BLaER1 treated with 17β-estradiol and CSF1 and Interleukin-3, amounts not matched to agents 10 nM and 100 nM (cell line): ENCODE results near the gene CCSER2.

ENCODE experiments used
- H3K27ac ChIP-seq, 11 experiments: shearing (Covaris generic); formaldehyde crosslinking; 2 replicates each; pipeline ENCODE4 v1.8.1; 2022
- H3K27me3 ChIP-seq, 11 experiments: shearing (Covaris generic); formaldehyde crosslinking; 2 replicates each; pipeline ENCODE4 v1.8.1; 2022
- H3K36me3 ChIP-seq, 11 experiments: shearing (Covaris generic); formaldehyde crosslinking; 2 replicates each; pipeline ENCODE4 v1.8.1; 2022
- H3K4me1 ChIP-seq, 10 experiments: shearing (Covaris generic); formaldehyde crosslinking; 2 replicates each; pipeline ENCODE4 v1.8.1; 2022
- H3K4me2 ChIP-seq, 11 experiments: shearing (Covaris generic); formaldehyde crosslinking; 2 replicates each; pipeline ENCODE4 v1.8.1; 2022
- H3K4me3 ChIP-seq, 10 experiments: shearing (Covaris generic); formaldehyde crosslinking; 2 replicates each; pipeline ENCODE4 v1.8.1; 2022
- H3K9ac ChIP-seq, 11 experiments: shearing (Covaris generic); formaldehyde crosslinking; 2 replicates each; pipeline ENCODE4 v1.8.1; 2022
- H3K9me3 ChIP-seq, 11 experiments: shearing (Covaris generic); formaldehyde crosslinking; replicated peaks in 1 of 11; 2 replicates each; pipeline ENCODE4 v1.8.1; 2022
- H4K20me1 ChIP-seq, 11 experiments: shearing (Covaris generic); formaldehyde crosslinking; 2 replicates each; pipeline ENCODE4 v1.8.1; 2022
- Cebpa-rat ChIP-seq, 11 experiments: shearing (Covaris generic); IDR thresholded peaks; 2 replicates each; pipeline ENCODE4 v1.8.1; 2022

CCSER2 gene

GRCh38 chr10:84537447-84537931 is 209.1 kb downstream of the CCSER2 start:
- Histone ChIP-seq H4K20me1 (no peaks in the 10 kb centered on the region; a peak in 2 of 22 replicates), H3K36me3 (no peaks in the 10 kb centered on the region), H3K27ac (no peak overlapping the region), H3K9ac (no peak overlapping the region), H3K9me3 (no peaks in the 10 kb centered on the region), H3K4me3 (no peak overlapping the region), H3K4me2 (peak overlapping the region in 1 of 11 experiments; percentile 25; a peak in 1 of 22 replicates), H3K4me1 (peaks cover 0 to 15% (median 10%) of the 10 kb centered on the region in 10 experiments; a peak in 15 of 20 replicates), H3K27me3 (no peaks in the 10 kb centered on the region)
- TF ChIP-seq Cebpa-rat (IDR thresholded peaks at IDR 0.05): peak in 5 of 11 experiments; percentile 27 to 79 (median 44); a peak in 6 of 22 replicates

DNA sequence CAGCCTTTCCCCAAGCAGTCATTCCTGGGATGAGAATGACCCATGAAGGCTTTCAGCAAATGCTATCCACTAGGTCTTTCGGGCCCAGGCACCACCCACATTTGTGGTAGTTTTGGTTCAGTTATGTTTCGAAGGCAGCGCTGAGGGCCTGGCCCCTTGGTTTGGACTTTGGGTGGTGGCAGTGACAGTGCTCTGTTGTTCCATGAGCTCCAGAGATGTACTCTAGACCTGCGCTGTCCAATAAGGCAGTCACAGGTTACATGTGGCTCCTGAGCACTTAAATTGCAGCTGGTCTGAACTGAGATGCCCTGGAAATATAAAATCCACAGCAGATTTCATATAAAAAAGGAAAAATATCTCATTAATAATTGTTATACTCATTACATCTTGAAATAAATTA is 209.6 kb downstream of the CCSER2 start:
- no peak overlapping the region for H3K27ac ChIP-seq
- no peaks in the 10 kb centered on the region; a peak in 2 of 22 replicates for H4K20me1 ChIP-seq
- no peaks in the 10 kb centered on the region for H3K36me3 ChIP-seq
- H3K27me3 ChIP-seq: no peaks in the 10 kb centered on the region
- H3K4me2 ChIP-seq: no peak overlapping the region
- no peak for TF ChIP-seq Cebpa-rat (IDR thresholded peaks at IDR 0.05)
- H3K9me3 ChIP-seq: no peaks in the 10 kb centered on the region
- no peak overlapping the region for H3K4me3 ChIP-seq
- H3K9ac ChIP-seq: no peak overlapping the region
- H3K4me1 ChIP-seq: peaks cover 0 to 15% (median 10%) of the 10 kb centered on the region in 10 experiments; a peak in 15 of 20 replicates

- Histone ChIP-seq H3K27me3 (no peaks in the 10 kb centered on the region), H4K20me1 (no peaks in the 10 kb centered on the region; a peak in 2 of 22 replicates), H3K27ac (no peak overlapping the region), H3K4me3 (no peak overlapping the region), H3K4me2 (0 out of 22 replicates have a peak overlapping the region, but pooled peaks of 1 of the 11 experiments have one; percentile 67), H3K36me3 (no peaks in the 10 kb centered on the region), H3K9ac (no peak overlapping the region), H3K9me3 (no peaks in the 10 kb centered on the region), H3K4me1 (peaks cover 0 to 15% (median 10%) of the 10 kb centered on the region in 10 experiments; a peak in 15 of 20 replicates)
- TF ChIP-seq Cebpa-rat (IDR thresholded peaks at IDR 0.05): no peak
Observed at GRCh38 chr10:84539216-84539615, 210.8 kb downstream of the CCSER2 start.

DNA sequence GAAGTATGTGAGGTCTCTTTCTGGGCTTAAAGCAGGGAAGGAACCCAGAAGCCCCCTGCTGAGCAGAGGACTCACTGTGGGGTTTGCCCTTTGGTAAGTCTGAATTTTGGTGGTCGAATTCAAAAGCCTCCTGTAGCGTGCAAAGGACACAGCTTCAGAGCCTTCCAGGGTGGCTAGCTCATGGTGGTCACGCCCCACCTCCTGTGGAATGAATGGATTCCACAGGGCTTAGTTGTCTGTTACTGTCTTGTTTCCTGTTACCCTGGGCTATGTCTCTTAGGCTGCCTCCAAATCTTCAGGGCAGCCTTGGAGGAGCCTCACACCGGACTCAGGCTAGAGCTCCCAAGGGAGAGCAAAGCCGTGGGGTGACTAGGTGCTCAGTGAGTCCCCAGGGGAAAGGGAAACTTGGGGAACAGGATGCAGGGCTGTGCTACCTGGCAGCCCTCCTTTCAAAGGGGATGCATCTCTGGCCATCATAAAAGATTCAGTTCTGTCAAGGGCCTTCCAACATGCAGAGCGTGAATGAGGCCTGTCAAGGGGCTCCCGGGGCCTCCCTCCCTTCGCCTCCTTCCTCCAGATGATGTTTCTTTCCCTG is 211.7 kb downstream of the CCSER2 start:
- Histone ChIP-seq H3K9ac (peak overlapping the region in 3 of 11 experiments; percentile 2 to 35 (median 15); a peak in 3 of 22 replicates), H3K4me3 (peak overlapping the region in 1 of 10 experiments; percentile 49; a peak in 2 of 20 replicates), H3K27me3 (no peaks in the 10 kb centered on the region), H3K4me2 (peak overlapping the region; percentile 57 to 88 (median 71)), H3K4me1 (peaks cover 0 to 13% (median 10%) of the 10 kb centered on the region in 10 experiments; a peak in 15 of 20 replicates), H4K20me1 (no peaks in the 10 kb centered on the region; a peak in 2 of 22 replicates), H3K27ac (no peak overlapping the region), H3K9me3 (no peaks in the 10 kb centered on the region), H3K36me3 (no peaks in the 10 kb centered on the region)
- no peak for TF ChIP-seq Cebpa-rat (IDR thresholded peaks at IDR 0.05)

- Histone ChIP-seq H3K36me3 (no peaks in the 10 kb centered on the region), H3K4me2 (peak overlapping the region; percentile 57 to 88 (median 71)), H3K9me3 (no peaks in the 10 kb centered on the region), H3K27ac (no peak overlapping the region), H3K27me3 (no peaks in the 10 kb centered on the region), H3K4me3 (peak overlapping the region in 4 of 10 experiments; percentile 27 to 51 (median 44); a peak in 5 of 20 replicates), H3K4me1 (peaks cover 0 to 13% (median 10%) of the 10 kb centered on the region in 10 experiments; a peak in 15 of 20 replicates), H4K20me1 (no peaks in the 10 kb centered on the region; a peak in 2 of 22 replicates), H3K9ac (peak overlapping the region in 1 of 11 experiments; percentile 30; a peak in 4 of 22 replicates)
- no peak for TF ChIP-seq Cebpa-rat (IDR thresholded peaks at IDR 0.05)
Observed at GRCh38 chr10:84540617-84541288, 212.4 kb downstream of the CCSER2 start.

GRCh38 chr10:84541289-84541637 is 212.9 kb downstream of the CCSER2 start:
- H3K4me3 ChIP-seq: no peak overlapping the region
- H3K27me3 ChIP-seq: no peaks in the 10 kb centered on the region
- no peaks in the 10 kb centered on the region; a peak in 2 of 22 replicates for H4K20me1 ChIP-seq
- peaks cover 0 to 13% (median 10%) of the 10 kb centered on the region in 10 experiments; a peak in 15 of 20 replicates for H3K4me1 ChIP-seq
- no peak for TF ChIP-seq Cebpa-rat (IDR thresholded peaks at IDR 0.05)
- H3K9ac ChIP-seq: no peak overlapping the region
- H3K9me3 ChIP-seq: no peaks in the 10 kb centered on the region
- no peaks in the 10 kb centered on the region for H3K36me3 ChIP-seq
- H3K4me2 ChIP-seq: no peak overlapping the region
- no peak overlapping the region for H3K27ac ChIP-seq

DNA sequence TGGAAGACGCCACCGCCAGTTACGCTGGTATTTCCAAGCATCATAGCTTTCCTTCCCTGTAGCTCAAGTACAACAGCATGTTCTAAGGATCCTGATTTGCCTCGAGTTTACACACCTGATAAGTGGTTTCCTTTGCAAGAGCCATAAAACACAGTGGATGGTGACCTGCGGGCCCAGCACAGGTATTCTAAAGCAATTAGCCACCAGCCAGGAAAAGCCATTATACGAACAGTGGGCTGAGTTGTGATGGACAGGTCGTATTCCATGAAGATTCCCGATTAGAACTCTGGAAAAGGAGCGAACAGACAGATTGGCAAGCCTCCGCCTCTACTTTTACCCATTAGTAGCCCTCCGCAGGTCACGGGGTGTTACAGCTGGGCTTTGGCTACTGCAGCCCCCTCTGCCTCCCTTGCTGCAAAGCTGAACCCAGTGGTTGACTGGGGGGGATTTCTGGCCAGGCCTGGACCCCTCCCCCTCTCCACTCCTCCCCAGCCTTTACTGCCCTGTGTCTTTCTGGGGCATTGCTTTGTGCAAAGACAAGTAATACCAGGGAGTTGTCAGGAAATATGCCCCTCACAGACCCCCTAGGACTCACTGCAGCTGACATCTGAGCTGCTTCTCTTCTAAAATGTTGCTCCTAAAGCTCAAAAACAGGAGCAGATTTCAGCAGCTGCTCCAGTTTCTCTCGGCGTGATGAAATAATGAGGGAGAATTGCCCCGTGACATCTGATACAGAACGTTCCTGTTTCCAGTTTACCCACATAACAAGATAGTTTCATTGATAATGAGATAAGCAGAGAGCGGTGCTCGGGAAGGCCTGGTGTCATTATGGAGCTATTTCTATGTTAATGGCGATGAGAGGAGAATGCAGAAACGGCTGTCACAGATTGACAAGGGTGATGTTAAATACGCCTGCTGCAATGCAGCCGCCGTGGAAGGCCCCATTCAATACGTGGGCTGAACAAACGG is 214.4 kb downstream of the CCSER2 start:
- Histone ChIP-seq H3K9me3 (no peaks in the 10 kb centered on the region), H3K4me2 (no peak overlapping the region), H3K4me3 (no peak overlapping the region), H3K4me1 (peaks cover 0 to 13% (median 10%) of the 10 kb centered on the region in 10 experiments; a peak in 15 of 20 replicates), H3K27ac (no peak overlapping the region), H3K9ac (no peak overlapping the region), H3K36me3 (no peaks in the 10 kb centered on the region), H4K20me1 (no peaks in the 10 kb centered on the region; a peak in 2 of 22 replicates), H3K27me3 (no peaks in the 10 kb centered on the region)
- no peak for TF ChIP-seq Cebpa-rat (IDR thresholded peaks at IDR 0.05)

DNA sequence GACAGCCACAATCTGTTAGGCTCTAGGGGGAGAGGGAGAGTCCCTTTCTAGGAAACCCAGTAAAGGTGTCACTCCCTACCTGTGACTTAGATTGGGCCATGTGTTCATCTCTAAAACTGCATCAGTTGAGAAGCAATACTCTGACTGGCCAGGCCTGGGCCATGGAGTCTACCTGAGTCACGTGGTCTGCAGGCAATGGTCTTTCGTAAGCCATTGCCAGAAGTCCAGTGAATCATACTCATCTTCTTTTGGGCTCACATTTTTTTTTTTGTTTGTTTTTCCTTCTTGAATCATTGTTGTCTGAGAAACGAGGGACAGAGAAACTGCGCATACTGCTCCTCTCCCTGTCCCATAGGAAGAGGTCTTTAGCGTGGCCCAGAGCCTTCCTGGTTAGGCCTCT is 215.6 kb downstream of the CCSER2 start:
- Histone ChIP-seq H3K9me3 (no peaks in the 10 kb centered on the region), H3K9ac (no peak overlapping the region), H3K4me2 (no peak overlapping the region), H3K27ac (no peak overlapping the region), H3K4me1 (peaks cover 0 to 25% (median 18%) of the 10 kb centered on the region in 10 experiments; a peak in 15 of 20 replicates), H3K27me3 (no peaks in the 10 kb centered on the region), H4K20me1 (no peaks in the 10 kb centered on the region; a peak in 2 of 22 replicates), H3K4me3 (no peak overlapping the region), H3K36me3 (no peaks in the 10 kb centered on the region)
- no peak for TF ChIP-seq Cebpa-rat (IDR thresholded peaks at IDR 0.05)
